ENCODE results near the gene HOMER1.

The HOMER1 gene

DNA sequence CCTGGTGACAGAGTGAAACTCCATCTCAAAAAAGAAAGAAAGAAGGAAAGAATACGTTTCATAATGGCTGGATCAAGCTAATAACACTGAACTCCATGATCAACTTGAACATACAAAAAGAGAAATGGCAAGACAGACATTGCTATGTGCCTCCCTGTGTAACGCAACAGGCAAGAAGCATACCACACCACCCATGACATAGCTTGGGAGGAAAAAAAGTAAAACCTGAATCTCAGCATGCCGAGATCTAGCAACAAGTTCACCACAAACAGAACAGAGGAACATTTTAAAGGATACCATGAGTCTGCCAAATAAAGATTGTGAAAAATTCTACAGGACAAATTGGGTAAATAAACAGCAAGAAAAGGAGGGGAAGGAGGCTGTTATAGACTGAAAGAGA lies 26.7 kb downstream of the HOMER1 start:
- DNase-seq = no peak

DNA sequence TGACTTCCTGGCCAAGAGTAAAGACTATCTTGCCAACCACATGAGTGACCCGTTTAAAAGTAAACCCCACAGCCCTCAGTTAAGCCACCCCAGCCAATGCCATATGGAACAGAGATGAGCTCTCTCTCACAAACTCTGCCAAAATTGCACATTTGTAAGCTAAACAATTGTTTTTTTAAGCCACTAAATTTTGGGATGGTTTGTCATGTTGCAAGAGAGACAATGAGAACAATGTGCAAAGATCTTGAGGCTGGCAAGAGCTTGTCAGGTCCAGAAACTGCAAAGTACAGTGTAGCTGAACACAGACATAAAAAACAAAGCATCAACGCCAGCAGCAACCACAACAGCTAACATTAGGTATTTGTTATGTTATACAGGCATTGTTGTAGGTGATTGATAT lies 27.8 kb downstream of the HOMER1 start:
- DNase-seq = no peak

DNA sequence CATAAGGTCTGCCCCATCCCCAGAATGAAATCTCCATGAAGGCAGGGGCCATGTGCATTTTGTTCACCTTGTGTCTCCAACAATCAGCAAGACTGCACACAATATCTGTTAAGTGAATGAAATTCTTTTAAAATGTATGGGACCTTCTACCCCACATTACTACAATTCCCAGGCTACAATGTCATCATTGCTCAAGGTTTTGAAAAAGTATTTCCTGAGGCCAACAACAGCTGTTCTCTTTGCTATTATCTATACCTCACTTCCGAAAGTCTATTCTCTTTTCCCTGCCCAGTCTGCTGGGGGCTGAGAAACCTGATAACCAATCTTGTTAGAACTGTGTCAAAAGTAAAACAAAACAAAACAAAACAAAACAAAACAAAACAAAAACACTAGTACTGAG lies 29.2 kb downstream of the HOMER1 start:
- no peak for DNase-seq

DNA sequence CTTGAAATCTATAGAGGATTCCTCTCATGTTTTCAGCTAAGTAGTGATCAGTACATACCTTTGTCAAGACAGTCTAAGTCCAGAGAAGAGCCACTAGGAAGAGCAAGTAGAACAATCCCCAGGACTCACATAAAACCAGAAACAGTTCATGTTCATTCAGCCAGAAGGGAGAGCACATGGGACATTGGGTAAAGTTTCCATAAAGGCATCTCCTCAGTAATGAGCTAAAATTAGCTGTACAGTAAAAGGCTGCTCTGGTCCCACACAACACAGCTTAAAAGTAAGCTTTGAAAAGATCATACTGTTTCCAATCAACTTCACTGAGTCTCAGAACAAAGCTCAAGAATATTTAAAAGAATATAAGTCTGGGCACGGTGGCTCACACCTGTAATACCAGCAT lies 32.4 kb downstream of the HOMER1 start:
- DNase-seq = no peak

DNA sequence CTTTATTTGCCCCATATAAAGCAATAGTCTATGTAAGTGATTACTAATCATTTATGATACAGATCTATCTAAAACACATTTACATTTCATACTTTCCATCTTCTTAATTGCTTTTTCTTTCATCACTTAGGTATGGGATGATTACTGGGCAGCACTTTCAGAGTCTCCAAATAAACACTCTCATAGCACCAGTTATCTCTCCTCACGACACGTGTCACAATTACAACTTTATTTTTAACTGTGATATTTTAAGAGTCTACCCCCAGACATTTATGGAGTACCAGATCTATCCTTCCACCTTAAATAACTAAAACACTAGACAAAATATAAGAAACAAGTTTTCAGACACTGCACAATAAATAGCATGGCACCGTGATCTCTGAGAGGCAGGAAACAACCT lies 32.9 kb downstream of the HOMER1 start:
- DNase-seq = no peak

DNA sequence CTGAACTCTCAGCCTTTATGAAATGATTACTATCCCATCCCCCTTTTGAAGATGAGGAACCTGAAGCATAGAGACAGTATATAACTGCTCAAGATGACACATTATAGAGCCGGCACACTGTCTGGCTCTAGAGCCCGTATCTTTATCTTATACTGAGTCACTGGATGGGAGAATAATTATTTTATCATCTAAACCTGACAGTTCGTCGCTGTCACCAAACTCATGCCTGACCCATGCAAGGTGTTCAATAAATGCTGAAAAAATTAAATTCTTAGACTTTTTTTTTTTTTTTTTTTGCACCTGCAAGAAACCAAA lies 38.8 kb downstream of the HOMER1 start:
- DNase-seq = no peak

DNA sequence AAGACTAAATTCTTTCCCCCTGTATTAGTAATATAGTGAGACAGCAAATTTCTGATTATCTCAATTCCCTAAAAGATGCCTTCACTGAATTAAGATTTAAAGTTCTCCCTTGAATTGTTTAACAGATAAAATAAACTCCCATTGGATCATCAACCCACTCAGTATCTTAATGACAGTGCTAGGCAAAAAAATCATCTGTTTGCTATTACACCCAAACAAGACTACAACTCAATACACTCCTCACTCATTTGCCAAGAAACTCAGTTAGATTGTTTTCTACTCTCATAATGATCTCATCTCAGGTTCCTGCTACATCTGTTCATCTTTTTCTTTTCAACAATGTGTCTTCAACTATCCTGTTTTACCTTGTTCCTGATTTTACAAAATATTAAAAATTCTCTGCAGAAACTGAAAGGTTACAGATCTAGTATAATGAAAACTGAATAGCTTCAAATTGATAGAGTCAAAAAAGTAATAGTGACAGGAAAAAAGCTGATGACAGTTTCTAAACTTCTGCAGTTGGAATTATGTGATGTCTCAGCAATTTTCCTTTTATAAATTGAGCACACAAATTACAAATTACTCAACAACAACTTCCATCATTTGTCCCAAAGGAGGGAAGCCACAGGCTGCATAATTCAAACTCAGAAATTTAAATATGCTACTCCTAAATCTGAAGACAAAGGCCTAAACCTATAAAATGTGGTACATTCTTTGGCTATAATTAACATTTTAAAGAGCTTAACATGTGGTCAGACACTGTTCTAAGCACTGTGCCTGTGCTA lies 39.4 kb downstream of the HOMER1 start:
- peak; percentile 32 for DNase-seq

DNA sequence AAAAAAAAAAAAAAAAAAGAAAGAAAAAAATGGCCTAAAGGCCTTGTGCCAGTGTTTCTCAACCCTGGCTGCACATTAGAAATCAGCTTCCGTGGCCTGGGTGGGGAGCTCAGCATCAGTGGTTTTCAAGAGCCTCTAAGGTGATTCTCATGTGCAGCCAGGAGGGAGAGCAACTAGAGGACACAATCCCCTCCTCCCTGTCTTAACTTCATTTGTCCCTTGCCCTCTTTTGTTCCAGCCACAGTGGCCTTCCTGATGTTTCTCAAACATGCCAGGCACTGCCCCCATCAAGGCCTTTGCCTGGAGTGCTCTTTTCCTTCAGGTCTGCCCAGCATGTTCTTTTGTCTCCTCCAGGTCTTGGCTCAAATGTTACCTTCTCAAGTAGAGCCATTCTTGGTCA lies 42.4 kb downstream of the HOMER1 start:
- DNase-seq = no peak

DNA sequence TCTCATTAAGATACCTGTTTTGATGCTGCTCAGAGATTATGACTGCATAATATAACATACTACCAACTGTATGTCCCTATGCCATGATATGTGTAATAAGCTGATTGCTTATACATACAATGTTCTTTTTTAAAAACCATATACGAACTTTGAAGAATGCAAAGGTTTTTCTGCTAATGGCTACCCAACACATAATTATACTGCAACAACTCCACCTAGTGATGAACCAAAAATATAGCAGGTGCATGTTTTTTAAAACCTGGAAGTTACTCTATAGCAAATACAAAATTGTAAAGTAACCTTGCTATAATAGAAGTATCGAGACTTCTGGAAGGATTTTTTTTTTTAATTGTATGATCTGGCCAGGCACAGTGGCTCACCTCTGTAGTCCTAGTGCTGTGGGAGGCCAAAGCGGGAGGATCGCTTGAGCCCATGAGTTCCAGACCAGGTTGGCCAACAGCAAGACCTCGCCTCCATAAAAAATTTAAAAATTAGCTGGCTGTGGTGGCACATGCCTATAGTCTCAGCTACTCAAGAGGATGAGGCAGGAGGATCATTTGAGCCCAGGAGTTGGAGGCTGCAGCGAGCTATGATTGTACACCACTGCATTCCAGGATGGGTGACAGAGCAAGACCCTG lies 49.1 kb downstream of the HOMER1 start:
- peak; percentile 28 for DNase-seq

DNA sequence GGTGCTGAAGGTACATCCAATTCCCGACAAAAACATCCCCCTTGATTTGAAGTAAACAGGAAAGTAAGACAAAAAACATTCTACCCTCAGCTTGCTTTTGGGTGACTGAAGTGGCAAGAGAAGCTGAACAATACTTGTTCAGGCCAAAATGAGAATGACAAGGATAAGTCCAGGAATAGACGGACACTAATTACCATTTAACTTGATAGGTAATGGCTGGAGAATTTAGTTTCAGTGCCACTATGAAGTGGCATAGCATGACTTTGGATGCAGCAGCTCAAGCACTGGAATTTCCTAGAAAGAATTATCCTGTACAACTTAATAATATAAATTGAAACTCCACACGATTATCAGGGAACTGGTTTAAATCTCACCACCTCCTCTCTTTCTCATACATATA lies 49.7 kb downstream of the HOMER1 start:
- no peak for DNase-seq

DNA sequence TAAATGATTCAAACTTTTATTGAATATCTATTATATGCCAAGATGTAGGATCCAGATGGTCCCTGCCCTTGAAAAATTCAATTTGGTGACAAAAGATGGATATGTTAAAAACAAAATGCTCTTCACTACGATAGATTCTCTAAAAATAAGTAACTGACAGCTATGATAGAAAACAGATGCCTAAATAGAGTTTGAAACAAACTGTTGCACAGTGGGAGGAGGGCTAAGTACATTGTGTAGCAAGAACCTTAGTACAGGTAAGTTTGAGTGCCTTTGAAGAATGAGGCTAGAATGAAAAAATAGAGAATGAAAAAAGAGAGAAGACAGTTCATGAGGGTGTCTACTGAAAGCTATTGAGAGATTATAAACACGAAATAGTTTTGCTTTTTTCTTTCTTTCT lies 54.3 kb downstream of the HOMER1 start:
- DNase-seq = no peak

DNA sequence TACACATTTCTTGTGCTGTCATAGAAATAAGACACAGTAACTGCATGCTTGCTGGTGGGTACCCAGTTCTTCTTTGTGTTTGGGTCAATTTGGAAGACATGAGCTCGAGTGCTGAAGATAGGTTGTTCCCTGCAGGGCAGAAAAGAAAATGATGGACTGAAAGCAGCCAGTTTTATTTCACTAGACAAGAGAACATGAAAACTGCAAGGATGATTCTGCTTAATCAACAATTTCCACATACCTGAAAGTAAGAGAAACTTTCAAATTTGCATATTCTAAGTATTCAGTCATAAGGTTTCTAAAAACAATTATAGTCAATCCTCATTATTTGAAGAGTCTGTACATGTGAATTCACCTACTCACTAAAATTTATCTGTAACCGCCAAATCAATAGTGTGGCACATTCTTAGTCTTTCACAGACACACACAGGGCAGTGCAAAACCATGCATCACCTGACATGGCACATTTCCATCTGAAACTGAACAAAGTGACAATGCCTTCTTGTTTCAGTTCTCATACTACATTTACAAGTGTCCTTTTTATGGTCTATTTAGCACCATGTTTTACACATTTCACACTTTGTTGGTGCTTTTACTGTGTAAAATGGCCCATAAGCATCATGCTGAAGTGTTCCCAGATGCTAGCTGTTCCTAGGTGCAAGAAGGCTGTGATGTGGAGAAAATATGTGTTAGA lies 56.9 kb downstream of the HOMER1 start:
- no peak for DNase-seq

DNA sequence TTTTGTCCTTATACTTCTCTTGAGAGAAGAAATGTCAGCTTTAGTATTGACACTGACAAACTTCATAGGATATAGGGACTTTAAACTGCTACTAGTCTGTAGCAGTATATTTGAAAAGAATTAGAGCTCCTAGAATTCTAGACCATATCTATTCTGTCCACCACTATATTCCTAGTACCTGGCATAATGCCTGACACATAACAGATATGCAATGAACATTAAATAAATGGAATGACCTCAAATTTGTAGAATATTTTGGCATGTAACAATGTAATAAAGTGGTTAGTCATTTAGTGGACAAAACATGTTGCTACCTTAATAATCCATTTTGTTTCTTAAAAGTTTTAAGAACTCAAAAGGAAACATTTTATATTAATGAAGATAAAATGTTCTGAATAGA lies 57.5 kb downstream of the HOMER1 start:
- DNase-seq = peak; percentile 38

DNA sequence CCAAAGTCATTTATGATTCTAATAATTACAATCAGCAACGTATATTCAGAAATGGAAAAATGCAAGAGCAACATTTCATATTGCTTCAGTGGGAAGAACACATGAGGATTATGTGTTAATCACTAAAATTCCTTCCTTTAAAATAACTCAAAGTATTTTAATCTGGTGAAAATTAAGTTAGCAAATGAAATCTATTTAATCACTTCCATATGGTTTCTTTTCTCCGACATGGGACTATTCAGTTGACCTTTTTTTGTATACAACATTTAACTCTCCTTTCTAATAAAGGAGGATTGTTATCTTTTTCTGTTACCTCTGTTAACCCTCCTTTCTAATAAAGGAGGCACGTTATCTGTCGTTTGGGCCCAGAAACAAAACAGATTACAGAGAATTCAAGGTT lies 59.9 kb downstream of the HOMER1 start:
- DNase-seq = peak; percentile 14

DNA sequence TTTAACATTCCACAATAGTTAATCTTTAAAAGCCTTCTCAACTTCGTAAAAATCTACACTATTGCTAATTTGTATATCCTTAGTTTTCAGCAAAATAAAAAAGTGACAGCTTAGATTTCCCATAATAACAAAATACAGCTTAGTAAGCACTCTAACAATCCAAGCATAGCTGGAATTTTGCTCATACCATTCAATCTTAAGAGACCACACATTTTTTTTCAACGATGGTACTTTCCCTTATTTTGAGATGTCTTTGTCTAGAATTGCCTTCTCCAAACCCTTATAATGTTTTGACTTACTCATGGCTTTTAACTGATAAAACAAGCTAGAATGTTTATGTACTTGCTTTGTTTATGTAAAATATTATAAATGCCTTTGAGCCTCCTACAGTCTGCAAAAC lies 65.6 kb downstream of the HOMER1 start:
- DNase-seq = peak; percentile 75

DNA sequence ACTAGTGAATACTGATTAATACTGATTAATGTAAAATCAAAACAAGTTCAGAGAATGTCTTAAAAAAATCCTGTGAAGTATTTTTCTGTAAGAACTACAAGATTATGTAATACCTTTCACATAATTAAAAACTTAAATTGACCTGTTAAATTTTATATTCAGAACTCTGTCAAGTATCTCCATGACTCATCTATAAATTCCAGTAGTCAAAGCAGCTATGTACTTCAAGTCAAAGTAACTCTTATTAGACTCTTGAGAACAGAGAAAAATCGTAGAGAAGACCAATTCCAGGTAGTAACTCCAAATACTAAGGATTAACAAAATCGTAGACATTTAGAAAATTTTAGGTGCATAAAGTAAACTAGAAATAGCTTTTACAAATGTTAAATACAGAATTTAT lies 77.1 kb downstream of the HOMER1 start:
- peak; percentile 37 for DNase-seq

DNA sequence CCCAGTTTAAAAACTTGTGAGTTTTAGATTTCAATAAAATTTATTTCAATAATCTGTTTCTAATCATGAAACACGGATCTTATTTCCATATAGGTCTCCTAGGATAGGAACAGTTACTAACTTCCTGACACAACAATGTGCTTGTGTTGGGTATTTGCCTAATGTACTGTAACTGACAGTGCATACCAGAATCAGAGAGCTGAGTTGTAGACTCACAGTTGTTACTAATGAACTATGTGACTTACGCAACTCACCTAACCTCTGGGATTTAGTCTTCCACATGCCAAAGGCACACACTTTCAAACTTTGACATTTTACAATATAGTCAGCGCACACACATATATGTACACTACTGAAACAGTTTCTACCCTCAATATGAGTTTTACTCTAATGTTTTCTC lies 77.7 kb downstream of the HOMER1 start:
- DNase-seq = peak; percentile 88

DNA sequence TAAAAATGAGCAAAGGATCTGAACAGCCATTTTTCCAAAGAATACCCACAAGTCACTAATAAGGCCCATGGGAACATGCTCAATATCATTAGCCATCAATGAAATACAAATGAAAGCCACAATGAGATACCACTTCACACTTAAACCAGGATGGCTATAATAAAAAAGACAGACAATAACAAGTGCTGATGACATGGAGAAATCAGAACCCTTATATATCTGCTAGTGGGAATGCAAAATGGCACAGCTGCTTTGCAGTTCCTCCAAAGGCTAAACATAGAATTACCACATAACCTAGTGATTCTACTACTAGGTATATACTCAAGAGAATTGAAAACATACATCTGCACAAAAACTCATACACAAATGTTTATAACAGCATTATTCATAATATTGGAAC lies 83.7 kb downstream of the HOMER1 start:
- DNase-seq = no peak

DNA sequence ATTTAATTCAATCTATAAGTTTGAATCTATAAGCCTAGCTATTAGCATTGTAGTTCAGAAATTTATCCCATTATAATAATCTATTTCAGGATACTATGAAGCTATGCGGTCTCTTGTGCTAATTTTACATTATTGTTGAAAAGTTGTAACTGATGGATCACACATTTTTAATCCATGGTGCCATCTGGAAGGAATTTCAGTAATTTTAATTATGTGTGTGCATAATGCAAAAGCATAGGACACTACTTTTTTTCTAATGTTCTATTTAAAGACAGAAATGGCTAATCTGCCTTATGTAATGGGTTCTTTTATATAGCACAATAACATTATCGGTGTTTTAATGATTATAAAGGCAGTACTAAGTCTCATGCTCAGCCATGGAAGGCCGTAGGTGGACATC lies 90.6 kb downstream of the HOMER1 start:
- peak; percentile 32 for DNase-seq

DNA sequence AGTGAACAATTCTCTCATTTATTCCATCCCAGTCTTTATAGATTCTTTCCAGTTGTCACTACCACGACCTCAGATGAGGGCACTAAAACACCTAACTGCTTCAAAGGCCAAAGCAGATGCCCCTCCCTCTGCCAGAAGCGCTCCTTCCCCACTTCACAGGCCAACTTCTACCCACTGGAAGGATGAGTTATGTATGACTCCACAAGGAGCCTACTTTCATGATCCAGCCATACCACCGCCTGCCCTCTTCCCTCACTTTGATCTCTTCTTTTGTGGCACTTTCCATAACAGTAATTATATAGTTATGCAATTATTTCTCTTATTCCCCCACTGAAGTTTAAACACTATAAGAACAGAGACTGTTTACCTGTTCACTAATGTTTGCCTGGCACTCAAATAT lies 93.7 kb downstream of the HOMER1 start:
- DNase-seq = no peak

DNA sequence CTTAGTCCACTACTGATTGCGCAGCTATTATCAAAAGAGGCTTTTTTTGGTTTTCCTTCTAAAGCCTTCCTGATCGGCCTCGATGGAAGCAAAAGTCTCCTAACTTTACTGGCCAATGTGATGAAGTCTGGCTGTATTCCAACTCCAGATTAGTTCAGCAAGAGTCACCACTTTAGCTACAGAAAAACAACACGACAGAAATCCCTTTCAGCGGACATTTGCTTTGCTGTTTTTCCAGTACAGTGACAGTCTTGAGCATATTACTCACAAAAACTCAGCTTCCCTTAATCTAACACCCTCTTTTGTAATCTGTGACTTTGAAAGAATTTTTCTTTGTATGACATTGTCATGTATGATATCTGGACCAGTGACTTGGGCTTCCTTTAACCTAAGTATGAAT lies 95.7 kb downstream of the HOMER1 start:
- DNase-seq = peak; percentile 6

DNA sequence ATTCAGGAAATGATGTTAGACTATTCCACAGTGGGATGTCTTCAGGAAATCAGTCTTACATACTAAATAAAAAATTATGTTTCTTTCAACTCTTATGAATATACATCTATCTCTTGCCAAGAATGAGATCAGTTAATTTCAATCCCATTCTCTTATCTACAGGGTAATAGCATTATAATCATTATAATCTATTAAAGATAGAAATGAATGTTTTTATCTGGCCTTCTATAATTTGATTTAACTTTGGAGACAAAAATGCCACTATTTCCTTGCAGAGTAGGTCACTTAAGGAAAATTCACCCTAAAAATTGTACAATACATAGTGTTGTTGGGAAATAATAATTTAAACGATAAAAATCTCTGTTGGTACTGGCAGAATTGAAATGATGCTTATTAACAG lies 96.4 kb downstream of the HOMER1 start:
- DNase-seq = no peak

DNA sequence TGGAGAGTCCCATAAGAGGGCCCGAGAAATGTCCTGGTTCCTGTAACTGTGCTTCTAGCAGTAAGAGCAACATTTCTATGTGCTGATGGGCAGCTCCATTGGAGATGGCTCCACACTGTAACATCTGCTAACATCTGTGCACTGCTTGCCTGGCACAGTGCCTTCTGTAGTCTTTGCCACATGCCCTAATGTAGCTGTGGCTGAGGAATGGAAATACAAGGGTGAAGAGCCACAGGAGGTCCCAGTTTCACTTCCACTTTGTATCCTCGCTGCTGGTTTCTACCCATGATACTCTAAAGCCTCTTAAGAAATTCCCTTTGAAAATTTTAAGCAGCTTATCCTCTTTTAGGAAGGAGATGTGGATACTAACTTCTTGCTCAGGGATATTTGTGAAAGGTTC lies 97.4 kb downstream of the HOMER1 start:
- DNase-seq = no peak

DNA sequence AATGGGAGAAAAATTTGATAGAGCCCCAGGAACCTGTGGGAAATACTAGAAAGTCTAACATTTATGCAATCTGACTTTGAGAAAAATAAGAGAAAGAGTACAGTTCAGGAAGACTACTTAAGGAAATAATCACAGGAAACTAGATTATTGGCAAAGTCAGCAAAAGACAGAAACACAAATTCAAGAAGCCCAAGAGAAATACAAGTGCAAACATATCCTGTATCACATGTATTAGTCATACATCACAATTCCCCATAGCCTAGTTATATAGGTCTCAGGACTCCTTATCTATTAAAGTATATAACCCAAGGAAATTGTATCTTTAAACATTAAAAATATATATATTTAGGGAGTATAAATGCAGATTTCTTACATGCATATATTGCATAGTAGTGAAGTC lies 100.8 kb downstream of the HOMER1 start:
- DNase-seq = no peak

DNA sequence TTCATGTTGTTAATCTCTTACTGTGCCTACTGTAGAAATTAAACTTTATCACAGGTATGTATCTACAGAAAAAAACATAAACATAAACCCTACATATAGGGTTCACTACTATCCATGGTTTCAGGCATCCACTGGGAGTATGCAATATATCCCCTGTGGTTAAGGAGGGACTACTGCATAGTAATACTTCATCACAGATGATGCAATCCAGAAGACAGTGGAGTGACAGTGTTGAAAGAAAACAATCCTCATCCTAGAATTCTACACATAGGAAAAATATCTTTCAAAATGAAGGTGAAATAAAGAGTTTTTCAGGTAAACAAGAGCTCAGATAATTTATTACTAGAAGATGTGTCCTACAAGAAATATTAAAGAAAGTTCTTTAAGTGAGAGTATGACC lies 105.9 kb downstream of the HOMER1 start:
- DNase-seq = no peak
